DMS 273 (cell line): Measurements from ENCODE around the gene TP73.

Experiments used
- DNase-seq: peaks from one replicate; lab custom pipeline; 2025; ENCODE audit not compliant: unreplicated experiment; lab: John Stamatoyannopoulos, UW

Gene TP73

GRCh38 chr1:3651930-3652547 is at the start of gene TP73:
Gene TP73, plus strand, starts transcription at chr1:3652516. Its CDS starts 29,850 bp downstream, at chr1:3682366.
- peak; percentile 89 for DNase-seq

GRCh38 chr1:3603156-3603555 is 49.2 kb upstream of the TP73 start:
- no peak for DNase-seq

GRCh38 chr1:3603571-3604467 is 48.5 kb upstream of the TP73 start:
- no peak for DNase-seq

GRCh38 chr1:3604468-3604974 is 47.8 kb upstream of the TP73 start:
- DNase-seq = no peak

- no peak for DNase-seq
Observed at GRCh38 chr1:3604997-3605823, 47.1 kb upstream of the TP73 start.

- no peak for DNase-seq
Observed at GRCh38 chr1:3606779-3607702, 45.3 kb upstream of the TP73 start.

- peak; percentile 93 for DNase-seq
Observed at GRCh38 chr1:3607703-3608065, 44.6 kb upstream of the TP73 start.

GRCh38 chr1:3608154-3608553 is 44.2 kb upstream of the TP73 start:
- DNase-seq = peak; percentile 56

- no peak for DNase-seq
Observed at GRCh38 chr1:3609016-3609768, 43.1 kb upstream of the TP73 start.

GRCh38 chr1:3609769-3610526 is 42.4 kb upstream of the TP73 start:
- DNase-seq = peak; percentile 69

- peak; percentile 95 for DNase-seq
Observed at GRCh38 chr1:3610527-3611169, 41.7 kb upstream of the TP73 start.

- DNase-seq = peak; percentile 91
Observed at GRCh38 chr1:3611170-3612019, 40.9 kb upstream of the TP73 start, which contains the start of gene MEGF6. Gene MEGF6, minus strand, starts transcription at chr1:3611508. Its CDS starts 240 bp downstream, at chr1:3611268.

GRCh38 chr1:3612123-3612522 is 40.2 kb upstream of the TP73 start:
- DNase-seq = no peak

GRCh38 chr1:3614755-3615742 is 37.3 kb upstream of the TP73 start:
- DNase-seq = peak; percentile 61

- DNase-seq = no peak
Observed at GRCh38 chr1:3616861-3617260, 35.5 kb upstream of the TP73 start.

- no peak for DNase-seq
Observed at GRCh38 chr1:3617806-3618345, 34.4 kb upstream of the TP73 start.
